ENCODE measurements around the gene AGPAT3. TPM values are rescaled to one million over a fixed set of nuclear protein-coding genes. Genes with fewer than 3 reads are reported as not detected.
"Not testable (repeated sequence)": the region's sequence is repeated elsewhere in the genome, so short reads cannot be mapped to it uniquely, and the experiment has no call there.

The AGPAT3 gene
- total RNA-seq, 4 donors from 2014 or later, result 63.5 to 225 (median 161) TPM

- no peak for DNase-seq
- H3K36me3 ChIP-seq, result no peaks in the 10 kb centered on the region
- H3K4me3 ChIP-seq, result no peak overlapping the region
- H3K27ac ChIP-seq, result no peak overlapping the region
- no peaks in the 10 kb centered on the region for H3K4me1 ChIP-seq
- no peaks in the 10 kb centered on the region for H3K27me3 ChIP-seq
- no peak for TF ChIP-seq POLR2A (IDR thresholded peaks at IDR 0.05)
- no peak for TF ChIP-seq CTCF (IDR thresholded peaks at IDR 0.05)
- no peaks in the 10 kb centered on the region for H3K9me3 ChIP-seq
Observed at GRCh38 chr21:43836616-43837015, 28.4 kb upstream of the AGPAT3 start.

GRCh38 chr21:43840259-43840658 is 24.8 kb upstream of the AGPAT3 start:
- H3K27ac ChIP-seq, result no peak overlapping the region
- no peak for TF ChIP-seq CTCF (IDR thresholded peaks at IDR 0.05)
- no peak for TF ChIP-seq POLR2A (IDR thresholded peaks at IDR 0.05)
- no peaks in the 10 kb centered on the region for H3K9me3 ChIP-seq
- no peaks in the 10 kb centered on the region for H3K27me3 ChIP-seq
- H3K36me3 ChIP-seq, result no peaks in the 10 kb centered on the region
- no peaks in the 10 kb centered on the region for H3K4me1 ChIP-seq
- no peak for DNase-seq
- no peak overlapping the region for H3K4me3 ChIP-seq

GRCh38 chr21:43842742-43843141 is 22.3 kb upstream of the AGPAT3 start:
- no peak for DNase-seq
- Histone ChIP-seq H3K4me1 (no peaks in the 10 kb centered on the region), H3K27ac (no peak overlapping the region), H3K27me3 (no peaks in the 10 kb centered on the region), H3K36me3 (no peaks in the 10 kb centered on the region), H3K4me3 (no peak overlapping the region), H3K9me3 (no peaks in the 10 kb centered on the region)
- TF ChIP-seq POLR2A (IDR thresholded peaks at IDR 0.05) (no peak), CTCF (IDR thresholded peaks at IDR 0.05) (no peak)

- H3K4me3 ChIP-seq, result not testable (repeated sequence)
Observed at GRCh38 chr21:43844906-43845305, 20.1 kb upstream of the AGPAT3 start.

GRCh38 chr21:43845386-43845785 is 19.6 kb upstream of the AGPAT3 start:
- no peaks in the 10 kb centered on the region for H3K9me3 ChIP-seq
- H3K27ac ChIP-seq, result no peak overlapping the region
- H3K4me1 ChIP-seq, result no peaks in the 10 kb centered on the region
- no peaks in the 10 kb centered on the region for H3K27me3 ChIP-seq
- no peak overlapping the region for H3K4me3 ChIP-seq
- DNase-seq, result no peak
- TF ChIP-seq CTCF (IDR thresholded peaks at IDR 0.05) (no peak), POLR2A (IDR thresholded peaks at IDR 0.05) (no peak)
- H3K36me3 ChIP-seq, result no peaks in the 10 kb centered on the region

More at GRCh38 chr21:43844906-43845305, 20.1 kb upstream of the AGPAT3 start:
- H3K27ac ChIP-seq, H3K9me3 ChIP-seq, H3K4me1 ChIP-seq, DNase-seq, H3K36me3 ChIP-seq, H3K27me3 ChIP-seq: not testable (repeated sequence)

- Histone ChIP-seq H3K4me1 (no peaks in the 10 kb centered on the region), H3K9me3 (no peaks in the 10 kb centered on the region), H3K27ac (no peak overlapping the region), H3K36me3 (no peaks in the 10 kb centered on the region), H3K4me3 (no peak overlapping the region), H3K27me3 (no peaks in the 10 kb centered on the region)
- TF ChIP-seq CTCF (IDR thresholded peaks at IDR 0.05) (no peak), POLR2A (IDR thresholded peaks at IDR 0.05) (no peak)
- DNase-seq, result no peak
Observed at GRCh38 chr21:43846430-43846829, 18.6 kb upstream of the AGPAT3 start.
